A549 (cell line): ENCODE measurements around the gene NUDT6. TPM values are rescaled to one million over a fixed set of nuclear protein-coding genes. Genes with fewer than 3 reads are reported as not detected.
"Not testable (repeated sequence)": the region's sequence is repeated elsewhere in the genome, so short reads cannot be mapped to it uniquely, and the experiment has no call there.

Experiments
- ATAC-seq, 2 experiments: fragments of 200-7000 bp in 1 of 2; fragments of >200 bp in 1 of 2; cut with Nextera tagmentation in 1 of 2; cut with Tn5 transposase in 1 of 2; 3 replicates each; pipeline versions ENCODE4 v1.8.0 to v1.9.1; 2018 to 2020; ENCODE audit warnings: mild to moderate bottlenecking in 1 of 2, moderate library complexity in 1 of 2
- CTCF ChIA-PET: fragments of 300-600 bp; sonication (Branson Sonifier 250); formaldehyde crosslinking; extraction: SDS; loops from one replicate; lab custom pipeline; 2021; ENCODE audit warnings: antibody characterized with exemption, inconsistent platforms; lab: Yijun Ruan, JAX
- POLR2A ChIA-PET: fragments of 350-600 bp; formaldehyde crosslinking; extraction: SDS; loops from one replicate; lab custom pipeline; 2021; ENCODE audit warnings: antibody characterized with exemption, inconsistent platforms; lab: Yijun Ruan, JAX
- DNase-seq, 2 experiments: peaks; one replicate each; pipeline versions ENCODE4 v3.0.0 to v3.0.0-alpha.2; 2011 to 2016; ENCODE audit warnings: low read depth in 1 of 2, low spot score in 1 of 2
- FAIRE-seq: peaks from 2 replicates; lab custom pipeline; 2011; peaks lifted over from hg19 to GRCh38; lab: Jason Lieb, UNC
- H3K27ac ChIP-seq, 2 experiments: fragments of >200 bp; sonication (Bioruptor Twin); formaldehyde crosslinking; 3 replicates each; pipeline ENCODE4 v1.5.1; 2016 to 2017
- H3K4me1 ChIP-seq: fragments of >200 bp; sonication (Bioruptor Twin); formaldehyde crosslinking; 3 replicates; pipeline ENCODE4 v1.6.1; 2016
- H3K4me2 ChIP-seq: fragments of >200 bp; sonication (Bioruptor Twin); formaldehyde crosslinking; 3 replicates; pipeline ENCODE4 v1.6.1; 2016
- H3K4me3 ChIP-seq: fragments of >200 bp; sonication (Bioruptor Twin); formaldehyde crosslinking; 3 replicates; pipeline ENCODE4 v1.5.1; 2016
- H3K9me3 ChIP-seq: fragments of >200 bp; sonication (Bioruptor Twin); formaldehyde crosslinking; 3 replicates; pipeline ENCODE4 v1.6.1; 2016
- BCL3 ChIP-seq: fragments of >200 bp; sonication (Bioruptor Twin); formaldehyde crosslinking; IDR thresholded peaks from 3 replicates; pipeline ENCODE4 v1.6.1; 2016
- CHD2 ChIP-seq: fragments of 150-350 bp; IDR thresholded peaks from 2 replicates; pipeline ENCODE4 v1.6.1; 2014; ENCODE audit warnings: low read length; ENCODE audit not compliant: partially characterized antibody
- CTCF ChIP-seq: fragments of >200 bp; sonication (Bioruptor Twin); formaldehyde crosslinking; IDR thresholded peaks from 3 replicates; pipeline ENCODE4 v1.5.1; 2016
- EHF ChIP-seq: fragments of 250-450 bp; sonication (Bioruptor Pico); IDR thresholded peaks from 2 replicates; pipeline ENCODE4 v1.5.0; 2020; ENCODE audit warnings: mild to moderate bottlenecking
- EHMT2 ChIP-seq: fragments of 200-600 bp; sonication (generic); IDR thresholded peaks from 2 replicates; pipeline ENCODE4 v1.6.1; 2016; ENCODE audit warnings: antibody characterized with exemption, low read depth, mild to moderate bottlenecking, moderate library complexity
- ESRRA ChIP-seq: fragments of 150-350 bp; IDR thresholded peaks from 2 replicates; pipeline ENCODE4 v1.6.1; 2014; ENCODE audit warnings: mild to moderate bottlenecking, low read length, borderline replicate concordance
- HES2 ChIP-seq: fragments of >200 bp; sonication (Bioruptor Twin); formaldehyde crosslinking; IDR thresholded peaks from 2 replicates; pipeline ENCODE4 v1.6.1; 2016
- HOXB13 ChIP-seq: fragments of 250-450 bp; sonication (Bioruptor Pico); IDR thresholded peaks from 2 replicates; pipeline ENCODE4 v1.5.0; 2020; ENCODE audit warnings: low read depth, mild to moderate bottlenecking, moderate library complexity
- JUN ChIP-seq, 2 experiments: fragments of >200 bp; sonication (Bioruptor Twin); formaldehyde crosslinking; IDR thresholded peaks; 2 replicates in 1 of 2; 3 replicates in 1 of 2; pipeline ENCODE4 v1.6.1; 2016 to 2017
- JUNB ChIP-seq: fragments of >200 bp; sonication (Bioruptor Twin); formaldehyde crosslinking; IDR thresholded peaks from 2 replicates; pipeline ENCODE4 v1.6.1; 2016
- KDM1A ChIP-seq: fragments of 200-600 bp; sonication (generic); IDR thresholded peaks from 2 replicates; pipeline ENCODE4 v1.6.1; 2016; ENCODE audit warnings: low read depth, mild to moderate bottlenecking
- MAZ ChIP-seq: fragments of 150-350 bp; IDR thresholded peaks from 2 replicates; pipeline ENCODE4 v1.6.1; 2014; ENCODE audit warnings: antibody characterized with exemption, low read depth, low read length, borderline replicate concordance
- MYC ChIP-seq: IDR thresholded peaks from 2 replicates; pipeline ENCODE4 v1.6.1; 2012; ENCODE audit warnings: mild to moderate bottlenecking, inconsistent platforms, low read length, improper control_type of control experiment, borderline replicate concordance
- NFE2L2 ChIP-seq: fragments of 150-350 bp; conservative IDR thresholded peaks from 2 replicates; pipeline ENCODE4 v1.6.1; 2014; ENCODE audit warnings: low read length
- PBX3 ChIP-seq: IDR thresholded peaks from 2 replicates; pipeline ENCODE4 v1.6.1; 2012
- PHF8 ChIP-seq: fragments of 200-600 bp; sonication (generic); IDR thresholded peaks from 2 replicates; pipeline ENCODE4 v1.6.1; 2016; ENCODE audit warnings: low read depth, mild to moderate bottlenecking, antibody characterized with exemption, moderate library complexity, borderline replicate concordance
- POLR2AphosphoS2 ChIP-seq: conservative IDR thresholded peaks from 2 replicates; pipeline ENCODE4 v1.6.1; 2012; ENCODE audit warnings: low read length, improper control_type of control experiment, inconsistent platforms
- RFX5 ChIP-seq: fragments of 450-650 bp; IDR thresholded peaks from 2 replicates; pipeline ENCODE4 v1.7.1; 2014; ENCODE audit warnings: antibody characterized with exemption, mild to moderate bottlenecking, moderate library complexity
- SMC3 ChIP-seq: fragments of >200 bp; sonication (Bioruptor Twin); formaldehyde crosslinking; IDR thresholded peaks from 3 replicates; pipeline ENCODE4 v1.6.1; 2018; ENCODE audit warnings: inconsistent platforms
- USF2 ChIP-seq: fragments of 450-650 bp; IDR thresholded peaks from 2 replicates; pipeline ENCODE4 v1.6.1; 2014; ENCODE audit warnings: antibody characterized with exemption
- ZFP36 ChIP-seq: fragments of 450-650 bp; IDR thresholded peaks from 2 replicates; pipeline ENCODE4 v1.6.1; 2014; ENCODE audit warnings: borderline replicate concordance; ENCODE audit not compliant: partially characterized antibody
- ZNF302 ChIP-seq: fragments of 250-450 bp; sonication (Bioruptor Pico); IDR thresholded peaks from 2 replicates; pipeline ENCODE4 v1.9.0; 2021; ENCODE audit warnings: inconsistent platforms, mild to moderate bottlenecking, moderate library complexity
- ZSCAN20 ChIP-seq: fragments of 250-450 bp; sonication (Bioruptor Pico); IDR thresholded peaks from 2 replicates; pipeline ENCODE4 v1.8.0; 2022; ENCODE audit warnings: mild to moderate bottlenecking, moderate library complexity
- WGBS: methylation state at CpG from one replicate; pipeline ENCODE4 v1.1.6; 2017; ENCODE audit errors: missing lambda C conversion rate; 5-methylcytosine and 5-hydroxymethylcytosine counted together
- polyA plus RNA-seq, 4 experiments: library from polyadenylated mRNA; depleted of rRNA in 3 of 4; stranded (reverse); fragments of >200 nt; fragmentation: RNase III in 1 of 4; extraction: RNeasy Plus Mini Kit Qiagen cat#74134 plus additional on column Dnase treatment in 1 of 4; gene quantifications; 2 replicates in 3 of 4; 3 replicates in 1 of 4; pipeline ENCODE4 v1.2.3, GENCODE V29; 2011 to 2017

Gene NUDT6
- polyA plus RNA-seq, 2 of the 4 experiments (the other 2 are of a cell fraction) = 9.9 to 12.7 TPM

GRCh38 chr4:122948671-122949070 is 26.3 kb upstream of the NUDT6 start:
- ChIA-PET POLR2A (no interaction called here), CTCF (no interaction called here)

GRCh38 chr4:122946142-122946541 is 23.7 kb upstream of the NUDT6 start:
- Histone ChIP-seq H3K27ac (no peak overlapping the region), H3K4me1 (no peaks in the 10 kb centered on the region), H3K4me2 (no peak overlapping the region), H3K4me3 (no peak overlapping the region), H3K9me3 (no peaks in the 10 kb centered on the region)
- FAIRE-seq (no peak), ATAC-seq (no peak), DNase-seq (no peak)
- WGBS = 84% methylated on average over 1 of the region's 1 CpG
- TF ChIP-seq PHF8 = no peak
- TF ChIP-seq EHMT2 = no peak
- no peak for TF ChIP-seq CTCF
- no peak for TF ChIP-seq MYC
- TF ChIP-seq HES2 = no peak
- POLR2A ChIA-PET = no interaction called here
- CTCF ChIA-PET = no interaction called here

More at GRCh38 chr4:122948671-122949070, 26.3 kb upstream of the NUDT6 start:
- no peak for FAIRE-seq
- TF ChIP-seq HOXB13 (CRISPR knock-in tag) = no peak
- TF ChIP-seq JUN (IDR thresholded peaks at IDR 0.05) = no peak
- TF ChIP-seq ZSCAN20 (CRISPR knock-in tag) = no peak
- no peak for TF ChIP-seq ESRRA
- TF ChIP-seq SMC3 = no peak
- TF ChIP-seq ZFP36 = no peak
- TF ChIP-seq USF2 = no peak
- TF ChIP-seq ZNF302 (CRISPR knock-in tag) = no peak
- TF ChIP-seq BCL3 = no peak
- TF ChIP-seq PBX3 = no peak
- TF ChIP-seq NFE2L2 = no peak
- no peak for TF ChIP-seq RFX5
- TF ChIP-seq KDM1A = no peak
- TF ChIP-seq EHF (CRISPR knock-in tag) = no peak
- no peak for TF ChIP-seq CHD2
- TF ChIP-seq JUNB = no peak
- TF ChIP-seq POLR2AphosphoS2 = no peak
- TF ChIP-seq MAZ = no peak
- H3K4me3 ChIP-seq = no peak overlapping the region
- ATAC-seq = no peak
- no peak overlapping the region for H3K27ac ChIP-seq
- no peaks in the 10 kb centered on the region for H3K4me1 ChIP-seq
- no peaks in the 10 kb centered on the region for H3K9me3 ChIP-seq
- 96% methylated on average over 4 of the region's 4 CpGs for WGBS
- no peak for DNase-seq
- H3K4me2 ChIP-seq = no peak overlapping the region

GRCh38 chr4:122945136-122945535 is 22.7 kb upstream of the NUDT6 start:
- CTCF ChIA-PET, H3K4me2 ChIP-seq, POLR2A ChIA-PET, H3K27ac ChIP-seq, ATAC-seq, H3K4me1 ChIP-seq, FAIRE-seq, H3K4me3 ChIP-seq, H3K9me3 ChIP-seq, DNase-seq: not testable (repeated sequence)
- WGBS = 75% methylated on average over 9 of the region's 17 CpGs
